CD8-positive, alpha-beta memory T cell (primary cell): ENCODE results near the gene AKAP13. TPM values are rescaled to one million over a fixed set of nuclear protein-coding genes. Genes with fewer than 3 reads are reported as not detected.

Experiments
- CTCF ChIA-PET: fragments of 350-600 bp; sonication (Branson Sonifier 250); formaldehyde crosslinking; loops from one replicate; lab custom pipeline; 2021; ENCODE audit warnings: antibody characterized with exemption; lab: Charles Lee
- POLR2A ChIA-PET: fragments of 350-600 bp; sonication (Branson Sonifier 250); formaldehyde crosslinking; loops from one replicate; lab custom pipeline; 2021; ENCODE audit warnings: antibody characterized with exemption; lab: Charles Lee
- DNase-seq, 5 donors: peaks; one replicate each; pipeline versions ENCODE4 v3.0.0 to v3.0.0-alpha.2; 2020 to 2022; ENCODE audit warnings: mixed read lengths in 1 of 5
- H3K27ac ChIP-seq: one replicate; pipeline ENCODE4 v1.7.0; 2013; ENCODE audit warnings: low read depth, mild to moderate bottlenecking, low read length, moderate library complexity
- H3K27me3 ChIP-seq: 2 replicates; pipeline ENCODE4 v1.7.0; 2013; ENCODE audit warnings: low read length, mild to moderate bottlenecking; ENCODE audit not compliant: insufficient read depth, poor library complexity, severe bottlenecking
- H3K36me3 ChIP-seq: 2 replicates; pipeline ENCODE4 v1.7.0; 2013; ENCODE audit warnings: mild to moderate bottlenecking, low read length, moderate library complexity; ENCODE audit not compliant: insufficient read depth
- H3K4me1 ChIP-seq: 2 replicates; pipeline ENCODE4 v1.7.0; 2013; ENCODE audit warnings: mild to moderate bottlenecking, low read length, moderate library complexity; ENCODE audit not compliant: insufficient read depth
- H3K4me3 ChIP-seq: 2 replicates; pipeline ENCODE4 v1.7.0; 2013; ENCODE audit warnings: mild to moderate bottlenecking, low read length
- H3K9me3 ChIP-seq: 2 replicates; pipeline ENCODE4 v1.7.0; 2013; ENCODE audit warnings: mild to moderate bottlenecking, low read length
- H3K27ac Mint-ChIP-seq, 8 donors: one replicate each; pipeline ENCODE4 v1.8.0; 2020 to 2021; ENCODE audit warnings: mixed read lengths in 8 of 8, mild to moderate bottlenecking in 6 of 8, inconsistent platforms in 3 of 8, moderate library complexity in 3 of 8
- H3K27me3 Mint-ChIP-seq, 2 donors: one replicate each; pipeline ENCODE4 v1.8.0; 2020 to 2021; ENCODE audit warnings: mixed read lengths in 2 of 2, mild to moderate bottlenecking in 1 of 2, moderate library complexity in 1 of 2
- H3K36me3 Mint-ChIP-seq, 3 donors: one replicate each; pipeline ENCODE4 v1.8.0; 2020 to 2021; ENCODE audit warnings: mixed read lengths in 3 of 3, inconsistent platforms in 1 of 3, mild to moderate bottlenecking in 1 of 3
- H3K4me1 Mint-ChIP-seq, 3 donors: one replicate each; pipeline ENCODE4 v1.8.0; 2020 to 2021; ENCODE audit warnings: mixed read lengths in 3 of 3, inconsistent platforms in 1 of 3, mild to moderate bottlenecking in 1 of 3
- H3K4me3 Mint-ChIP-seq, 7 donors: one replicate each; pipeline ENCODE4 v1.8.0; 2020 to 2021; ENCODE audit warnings: mixed read lengths in 7 of 7, mild to moderate bottlenecking in 6 of 7, moderate library complexity in 4 of 7, inconsistent platforms in 2 of 7
- H3K9me3 Mint-ChIP-seq, 5 donors: one replicate each; pipeline ENCODE4 v1.8.0; 2020 to 2022; ENCODE audit warnings: mixed read lengths in 5 of 5, mild to moderate bottlenecking in 3 of 5, moderate library complexity in 2 of 5, inconsistent platforms in 1 of 5
- polyA plus RNA-seq: library from polyadenylated mRNA; unstranded; fragments of 300-500 nt; fragmentation: Illumina TruSeq; gene quantifications from one replicate; pipeline ENCODE4 v1.2.3, GENCODE V29; 2021
- total RNA-seq, 2 experiments: library from RNA; stranded (reverse); gene quantifications; one replicate each; pipeline ENCODE4 v1.2.3, GENCODE V29; 2021

The AKAP13 gene
- total and polyA plus RNA-seq, 3 experiments from 2014 or later: 109 to 234 (median 113) TPM

- Mint-ChIP-seq H3K4me1 (peaks cover 44 to 55% (median 54%) of the 10 kb centered on the region in 3 donors), H3K27me3 (no peaks in the 10 kb centered on the region), H3K36me3 (peaks cover 0 to 3% (median 0%) of the 10 kb centered on the region in 3 donors), H3K27ac (peak overlapping the region in 1 of 8 donors; percentile 36), H3K9me3 (no peaks in the 10 kb centered on the region), H3K4me3 (peak overlapping the region in 2 of 7 donors; percentile 0 to 26)
- no peak for DNase-seq
- H3K4me3 ChIP-seq: no peak overlapping the region
- POLR2A ChIA-PET: no interaction called here
- no peak overlapping the region for H3K27ac ChIP-seq
- H3K4me1 ChIP-seq: peaks cover 21% of the 10 kb centered on the region
- no peaks in the 10 kb centered on the region for H3K36me3 ChIP-seq
- no peaks in the 10 kb centered on the region for H3K9me3 ChIP-seq
- CTCF ChIA-PET: no interaction called here
- no peaks in the 10 kb centered on the region for H3K27me3 ChIP-seq
These were observed 12.8 kb downstream of the AKAP13 start for GRCh38 chr15:85393210-85393609.

- Mint-ChIP-seq H3K36me3 (peaks cover 0 to 3% (median 0%) of the 10 kb centered on the region in 3 donors), H3K4me3 (no peak overlapping the region), H3K9me3 (no peaks in the 10 kb centered on the region), H3K27me3 (no peaks in the 10 kb centered on the region), H3K4me1 (peaks cover 50 to 64% (median 64%) of the 10 kb centered on the region in 3 donors), H3K27ac (peak overlapping the region in 1 of 8 donors; percentile 17)
- H3K36me3 ChIP-seq: no peaks in the 10 kb centered on the region
- POLR2A ChIA-PET: interaction anchor here (0.6 kb wide), 1 partner anchor 39 kb away, joined by 3 read pairs; no protein-coding TSS in a partner anchor
- no peak overlapping the region for H3K4me3 ChIP-seq
- peaks cover 14% of the 10 kb centered on the region for H3K4me1 ChIP-seq
- no peak for DNase-seq
- no peak overlapping the region for H3K27ac ChIP-seq
- no peaks in the 10 kb centered on the region for H3K9me3 ChIP-seq
- no peaks in the 10 kb centered on the region for H3K27me3 ChIP-seq
- CTCF ChIA-PET: interaction anchor here (1.3 kb wide), 1 partner anchor 11 kb away, joined by 3 read pairs; no protein-coding TSS in a partner anchor
These were observed 14.3 kb downstream of the AKAP13 start for GRCh38 chr15:85394554-85395333.

- Histone ChIP-seq H3K27me3 (no peaks in the 10 kb centered on the region), H3K9me3 (no peaks in the 10 kb centered on the region), H3K36me3 (no peaks in the 10 kb centered on the region), H3K4me1 (peaks cover 26% of the 10 kb centered on the region), H3K4me3 (no peak overlapping the region), H3K27ac (no peak overlapping the region)
- CTCF ChIA-PET: interaction anchor here (1.0 kb wide), 1 partner anchor 13 kb away, joined by 3 read pairs; no protein-coding TSS in a partner anchor
- Mint-ChIP-seq H3K9me3 (no peaks in the 10 kb centered on the region), H3K27me3 (no peaks in the 10 kb centered on the region), H3K4me1 (peaks cover 64 to 82% (median 82%) of the 10 kb centered on the region in 3 donors), H3K27ac (no peak overlapping the region), H3K36me3 (peaks cover 0 to 3% (median under 1%) of the 10 kb centered on the region in 3 donors), H3K4me3 (no peak overlapping the region)
- POLR2A ChIA-PET: no interaction called here
- no peak for DNase-seq
These were observed 16.2 kb downstream of the AKAP13 start for GRCh38 chr15:85396554-85396953.

GRCh38 chr15:85397151-85397550 lies 16.7 kb downstream of the AKAP13 start:
- H3K4me3 ChIP-seq: no peak overlapping the region
- no peak overlapping the region for H3K4me3 Mint-ChIP-seq
- no peaks in the 10 kb centered on the region for H3K9me3 ChIP-seq
- no peaks in the 10 kb centered on the region for H3K9me3 Mint-ChIP-seq
- H3K4me1 Mint-ChIP-seq: peaks cover 69 to 88% (median 88%) of the 10 kb centered on the region in 3 donors
- H3K27ac ChIP-seq: no peak overlapping the region
- no peaks in the 10 kb centered on the region for H3K36me3 ChIP-seq
- H3K27ac Mint-ChIP-seq: no peak overlapping the region
- no peaks in the 10 kb centered on the region for H3K27me3 Mint-ChIP-seq
- H3K27me3 ChIP-seq: no peaks in the 10 kb centered on the region
- CTCF ChIA-PET: no interaction called here
- DNase-seq: no peak
- peaks cover 32% of the 10 kb centered on the region for H3K4me1 ChIP-seq
- peaks cover 0 to 3% (median 2%) of the 10 kb centered on the region in 3 donors for H3K36me3 Mint-ChIP-seq
- POLR2A ChIA-PET: no interaction called here

- H3K27ac ChIP-seq: no peak overlapping the region
- Mint-ChIP-seq H3K4me1 (peaks cover 71 to 90% (median 89%) of the 10 kb centered on the region in 3 donors), H3K36me3 (peaks cover 0 to 2% (median under 1%) of the 10 kb centered on the region in 3 donors), H3K9me3 (no peaks in the 10 kb centered on the region), H3K27me3 (no peaks in the 10 kb centered on the region), H3K27ac (no peak overlapping the region), H3K4me3 (no peak overlapping the region)
- H3K9me3 ChIP-seq: no peaks in the 10 kb centered on the region
- POLR2A ChIA-PET: no interaction called here
- H3K27me3 ChIP-seq: no peaks in the 10 kb centered on the region
- peaks cover 32% of the 10 kb centered on the region for H3K4me1 ChIP-seq
- H3K36me3 ChIP-seq: no peaks in the 10 kb centered on the region
- no peak overlapping the region for H3K4me3 ChIP-seq
- no peak for DNase-seq
- CTCF ChIA-PET: interaction anchor here (1.1 to 1.6 kb wide), 2 partner anchors 16 to 75 kb away, joined by 3 read pairs; no protein-coding TSS in a partner anchor
These were observed 17.5 kb downstream of the AKAP13 start for GRCh38 chr15:85397926-85398325.

GRCh38 chr15:85398822-85399221 lies 18.4 kb downstream of the AKAP13 start:
- H3K36me3 ChIP-seq: no peaks in the 10 kb centered on the region
- Mint-ChIP-seq H3K36me3 (peaks cover 0 to 2% (median 0%) of the 10 kb centered on the region in 3 donors), H3K4me1 (peaks cover 65 to 89% (median 88%) of the 10 kb centered on the region in 3 donors), H3K9me3 (no peaks in the 10 kb centered on the region), H3K4me3 (no peak overlapping the region), H3K27ac (no peak overlapping the region), H3K27me3 (no peaks in the 10 kb centered on the region)
- ChIA-PET CTCF (interaction anchor here (1.6 kb wide), 1 partner anchor 76 kb away, joined by 3 read pairs; no protein-coding TSS in a partner anchor), POLR2A (interaction anchor here (0.6 kb wide), 1 partner anchor 98 kb away, joined by 3 read pairs; no protein-coding TSS in a partner anchor)
- no peak for DNase-seq
- H3K9me3 ChIP-seq: no peaks in the 10 kb centered on the region
- no peaks in the 10 kb centered on the region for H3K27me3 ChIP-seq
- H3K4me1 ChIP-seq: peaks cover 32% of the 10 kb centered on the region
- no peak overlapping the region for H3K4me3 ChIP-seq
- H3K27ac ChIP-seq: no peak overlapping the region

GRCh38 chr15:85399627-85400026 lies 19.2 kb downstream of the AKAP13 start:
- peaks cover 40% of the 10 kb centered on the region for H3K4me1 ChIP-seq
- Mint-ChIP-seq H3K27me3 (no peaks in the 10 kb centered on the region), H3K9me3 (no peaks in the 10 kb centered on the region), H3K4me3 (no peak overlapping the region), H3K4me1 (peaks cover 65 to 89% (median 88%) of the 10 kb centered on the region in 3 donors), H3K36me3 (peaks cover 0 to 2% (median 0%) of the 10 kb centered on the region in 3 donors), H3K27ac (no peak overlapping the region)
- no peak for DNase-seq
- H3K27me3 ChIP-seq: no peaks in the 10 kb centered on the region
- no peak overlapping the region for H3K27ac ChIP-seq
- CTCF ChIA-PET: interaction anchor here (2.1 kb wide), 1 partner anchor 68 kb away, joined by 9 read pairs; no protein-coding TSS in a partner anchor
- no peaks in the 10 kb centered on the region for H3K36me3 ChIP-seq
- no peaks in the 10 kb centered on the region for H3K9me3 ChIP-seq
- no peak overlapping the region for H3K4me3 ChIP-seq
- POLR2A ChIA-PET: no interaction called here

GRCh38 chr15:85400606-85401005 lies 20.2 kb downstream of the AKAP13 start:
- Histone ChIP-seq H3K27me3 (no peaks in the 10 kb centered on the region), H3K4me3 (no peak overlapping the region), H3K36me3 (no peaks in the 10 kb centered on the region), H3K4me1 (peaks cover 48% of the 10 kb centered on the region), H3K27ac (no peak overlapping the region), H3K9me3 (no peaks in the 10 kb centered on the region)
- DNase-seq: no peak
- ChIA-PET POLR2A (interaction anchor here (1.8 kb wide), 1 partner anchor 13 kb away, joined by 5 read pairs; no protein-coding TSS in a partner anchor), CTCF (interaction anchor here (0.9 to 2.1 kb wide), 3 partner anchors 21 to 104 kb away, joined by 3 to 9 read pairs (median 4); partner anchors contain the start of gene AKAP13)
- Mint-ChIP-seq H3K27me3 (no peaks in the 10 kb centered on the region), H3K9me3 (no peaks in the 10 kb centered on the region), H3K36me3 (peaks cover 0 to 2% (median 0%) of the 10 kb centered on the region in 3 donors), H3K4me3 (peak overlapping the region in 1 of 7 donors; percentile 73), H3K27ac (no peak overlapping the region), H3K4me1 (peaks cover 66 to 89% (median 88%) of the 10 kb centered on the region in 3 donors)
